Uterus (tissue), 4 donors: ENCODE data around the gene TBL2. TPM values are rescaled to one million over a fixed set of nuclear protein-coding genes. Genes with fewer than 3 reads are reported as not detected.
A peak's percentile ranks its signal among the peaks of the same experiment; 100 is the strongest.

Source experiments
- DNase-seq, 2 donors: peaks; one replicate each; pipeline ENCODE4 v3.0.0-alpha.2; 2019 to 2020
- H3K27ac ChIP-seq, 2 donors: fragments of 200-600 bp; sonication (generic); 1 replicate in 1 of 2; 2 replicates in 1 of 2; pipeline ENCODE4 v1.5.1; 2016 to 2018
- H3K27me3 ChIP-seq, 2 donors: fragments of 200-600 bp; sonication (generic); one replicate each; pipeline ENCODE4 v1.5.1; 2018 to 2019; ENCODE audit warnings: control low read depth in 1 of 2
- H3K36me3 ChIP-seq, 2 donors: fragments of 200-600 bp; sonication (generic); one replicate each; pipeline ENCODE4 v1.5.1; 2019; ENCODE audit warnings: control low read depth in 1 of 2
- H3K4me1 ChIP-seq, 2 donors: fragments of 200-600 bp; sonication (generic); one replicate each; pipeline ENCODE4 v1.5.1; 2018 to 2019; ENCODE audit warnings: control low read depth in 1 of 2
- H3K4me3 ChIP-seq, 2 donors: fragments of 200-600 bp; sonication (generic); 1 replicate in 1 of 2; 2 replicates in 1 of 2; pipeline ENCODE4 v1.5.1; 2018 to 2019; ENCODE audit warnings: mild to moderate bottlenecking in 1 of 2
- H3K9me3 ChIP-seq, 2 donors: fragments of 200-600 bp; sonication (generic); one replicate each; pipeline ENCODE4 v1.5.1; 2019; ENCODE audit warnings: control low read depth in 1 of 2
- POLR2A ChIP-seq, 2 donors: fragments of 450-650 bp; IDR thresholded peaks; one replicate each; pipeline ENCODE4 v1.6.1; 2016; ENCODE audit warnings: antibody characterized with exemption in 2 of 2, mild to moderate bottlenecking in 1 of 2, moderate library complexity in 1 of 2
- intact Hi-C: fragments of 100-400 bp; cut with DNase I; formaldehyde crosslinking; loops from one replicate; pipeline ENCODE4 v1.15.1; 2023; ENCODE audit warnings: low total_unique reads
- total RNA-seq, 4 donors: library from RNA; depleted of rRNA in 3 of 4; stranded (reverse); fragments of >200 nt in 3 of 4; gene quantifications; one replicate each; pipeline versions ENCODE4 v1.1.0 to v1.2.4, GENCODE V29; 2014 to 2023
- TF ChIP-seq, protein P1 (sequence below), 4 experiments: fragments of 200-600 bp in 2 of 4; fragments of 450-650 bp in 2 of 4; sonication (generic) in 2 of 4; IDR thresholded peaks; one replicate each; pipeline ENCODE4 v1.5.1; 2016 to 2019; ENCODE audit warnings: antibody characterized with exemption in 4 of 4, mild to moderate bottlenecking in 2 of 4, moderate library complexity in 1 of 4
- donor health status: DM: yes; HTN: yes; CAD: no.

The TBL2 gene, protein sequence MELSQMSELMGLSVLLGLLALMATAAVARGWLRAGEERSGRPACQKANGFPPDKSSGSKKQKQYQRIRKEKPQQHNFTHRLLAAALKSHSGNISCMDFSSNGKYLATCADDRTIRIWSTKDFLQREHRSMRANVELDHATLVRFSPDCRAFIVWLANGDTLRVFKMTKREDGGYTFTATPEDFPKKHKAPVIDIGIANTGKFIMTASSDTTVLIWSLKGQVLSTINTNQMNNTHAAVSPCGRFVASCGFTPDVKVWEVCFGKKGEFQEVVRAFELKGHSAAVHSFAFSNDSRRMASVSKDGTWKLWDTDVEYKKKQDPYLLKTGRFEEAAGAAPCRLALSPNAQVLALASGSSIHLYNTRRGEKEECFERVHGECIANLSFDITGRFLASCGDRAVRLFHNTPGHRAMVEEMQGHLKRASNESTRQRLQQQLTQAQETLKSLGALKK
- total RNA-seq = 100 to 1,000 TPM in 1 of 4 donors, 10 to 100 TPM in 3; 21.5 to 106 (median 50.9) TPM

DNA sequence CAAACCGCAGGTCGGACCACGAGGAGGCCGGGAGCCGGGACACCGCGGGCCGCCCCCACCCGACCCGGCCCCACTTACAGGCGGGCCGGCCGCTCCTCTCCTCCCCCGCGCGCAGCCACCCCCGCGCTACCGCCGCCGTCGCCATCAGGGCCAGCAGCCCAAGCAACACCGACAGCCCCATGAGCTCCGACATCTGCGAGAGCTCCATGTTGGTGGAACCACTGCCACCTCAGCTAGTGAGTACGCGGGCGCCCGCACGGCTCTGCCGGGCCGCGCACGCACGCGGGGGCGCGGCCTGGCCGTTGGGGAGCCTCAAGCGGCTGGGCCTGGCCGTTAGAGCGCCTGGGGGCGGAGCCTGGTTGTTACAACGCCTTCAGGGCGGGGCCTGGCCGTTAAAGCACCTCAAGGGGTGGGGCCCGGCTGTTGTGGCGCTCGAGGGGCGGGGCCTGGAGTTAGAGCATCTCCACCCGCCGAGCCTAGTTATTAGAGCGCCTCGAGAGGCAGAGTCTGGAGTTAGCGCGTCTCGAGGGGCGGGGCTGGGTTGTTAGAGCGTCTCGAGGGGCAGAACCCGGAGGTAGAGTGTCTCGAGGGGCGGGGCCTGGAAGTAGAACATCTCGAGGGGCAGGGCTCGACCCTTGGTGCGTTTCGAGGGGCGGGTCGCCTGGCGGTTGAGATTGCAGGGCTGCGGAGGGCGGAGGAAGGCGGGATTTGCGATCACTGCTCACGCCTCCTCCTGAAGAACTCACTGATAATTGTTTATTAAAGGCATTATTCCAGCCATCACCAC is at the start of gene TBL2:
TBL2 (minus strand) TSS at position 238 of the 787 bp plus-strand sequence; CDS start at position 208, 30 bp downstream.
- H3K36me3 ChIP-seq = no peaks in the 10 kb centered on the region
- intact Hi-C loops = loop anchor here (10.0 kb wide), 1 partner anchor 54 kb away; the partner anchor contains the start of gene BAZ1B
- peaks cover 0 to 4% of the 10 kb centered on the region in 2 donors for H3K4me1 ChIP-seq
- DNase-seq = peak; percentile 99
- H3K27me3 ChIP-seq = no peaks in the 10 kb centered on the region
- TF ChIP-seq POLR2A (IDR thresholded peaks at IDR 0.05) = peak; percentile 89 to 93
- TF ChIP-seq, protein P1, sequence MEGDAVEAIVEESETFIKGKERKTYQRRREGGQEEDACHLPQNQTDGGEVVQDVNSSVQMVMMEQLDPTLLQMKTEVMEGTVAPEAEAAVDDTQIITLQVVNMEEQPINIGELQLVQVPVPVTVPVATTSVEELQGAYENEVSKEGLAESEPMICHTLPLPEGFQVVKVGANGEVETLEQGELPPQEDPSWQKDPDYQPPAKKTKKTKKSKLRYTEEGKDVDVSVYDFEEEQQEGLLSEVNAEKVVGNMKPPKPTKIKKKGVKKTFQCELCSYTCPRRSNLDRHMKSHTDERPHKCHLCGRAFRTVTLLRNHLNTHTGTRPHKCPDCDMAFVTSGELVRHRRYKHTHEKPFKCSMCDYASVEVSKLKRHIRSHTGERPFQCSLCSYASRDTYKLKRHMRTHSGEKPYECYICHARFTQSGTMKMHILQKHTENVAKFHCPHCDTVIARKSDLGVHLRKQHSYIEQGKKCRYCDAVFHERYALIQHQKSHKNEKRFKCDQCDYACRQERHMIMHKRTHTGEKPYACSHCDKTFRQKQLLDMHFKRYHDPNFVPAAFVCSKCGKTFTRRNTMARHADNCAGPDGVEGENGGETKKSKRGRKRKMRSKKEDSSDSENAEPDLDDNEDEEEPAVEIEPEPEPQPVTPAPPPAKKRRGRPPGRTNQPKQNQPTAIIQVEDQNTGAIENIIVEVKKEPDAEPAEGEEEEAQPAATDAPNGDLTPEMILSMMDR (IDR thresholded peaks at IDR 0.05) = peak in 3 of 4 experiments; percentile 14 to 17 (median 17)
- H3K9me3 ChIP-seq = no peaks in the 10 kb centered on the region
- peak within 1 kb of the TSS; percentile 74 to 96 for H3K4me3 ChIP-seq
- H3K27ac ChIP-seq = peak within 1 kb of the TSS; percentile 80 to 95

DNA sequence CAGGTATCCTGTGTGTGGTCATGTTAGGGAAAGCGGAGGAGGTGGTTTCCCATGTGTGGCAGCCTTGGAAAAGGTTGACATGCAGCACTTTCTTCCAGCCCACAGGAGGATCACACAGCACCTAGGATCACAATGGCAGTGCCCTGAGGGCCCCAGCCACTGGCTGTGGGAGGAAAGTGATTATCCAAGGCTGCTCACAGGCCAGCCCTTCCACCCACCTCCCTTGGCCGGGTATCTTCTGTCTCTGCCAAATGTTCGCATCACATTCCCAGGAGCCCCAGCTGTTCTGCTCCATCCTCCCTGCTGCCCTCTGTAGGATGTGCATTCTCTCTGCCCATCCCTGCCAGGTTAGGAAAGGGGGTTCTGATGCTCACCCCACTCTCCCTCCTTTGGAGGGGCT is 48.4 kb upstream of the TBL2 start:
- H3K4me1 ChIP-seq = peaks cover 0 to 7% of the 10 kb centered on the region in 2 donors
- DNase-seq = no peak

DNA sequence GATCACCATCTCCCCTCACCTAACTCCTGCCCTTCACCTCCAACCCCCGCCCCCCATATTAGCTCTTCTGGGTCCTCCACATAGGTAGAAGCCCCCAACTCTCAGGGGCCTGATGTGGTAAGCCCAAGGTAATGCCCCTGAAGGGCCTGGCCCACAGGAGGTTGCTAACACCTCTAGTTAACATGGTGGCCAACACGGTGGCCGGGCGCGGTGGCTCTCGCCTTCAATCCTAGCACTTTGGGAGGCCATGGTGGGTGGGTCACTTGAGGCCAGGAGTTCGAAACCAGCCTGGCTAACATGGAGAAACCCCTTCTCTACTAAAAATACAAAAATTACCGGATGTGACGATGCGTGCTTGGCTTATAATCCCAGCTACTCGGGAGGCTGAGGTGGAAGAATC is 46.9 kb upstream of the TBL2 start:
- no peak for DNase-seq
- H3K36me3 ChIP-seq = no peaks in the 10 kb centered on the region
- peaks cover 0 to 7% of the 10 kb centered on the region in 2 donors for H3K4me1 ChIP-seq
- no peak overlapping the region for H3K4me3 ChIP-seq
- no peak overlapping the region for H3K27ac ChIP-seq
- intact Hi-C loops = no loop called here
- no peaks in the 10 kb centered on the region for H3K9me3 ChIP-seq
- no peak for TF ChIP-seq POLR2A (IDR thresholded peaks at IDR 0.05)
- TF ChIP-seq, protein P1 (IDR thresholded peaks at IDR 0.05) = no peak
- peaks cover 18 to 24% of the 10 kb centered on the region in 2 donors for H3K27me3 ChIP-seq

More for the DNA sequence above, 48.4 kb upstream of the TBL2 start:
- H3K9me3 ChIP-seq = no peaks in the 10 kb centered on the region
- H3K27me3 ChIP-seq = peaks cover 18 to 24% of the 10 kb centered on the region in 2 donors
- intact Hi-C loops = no loop called here
- TF ChIP-seq POLR2A (IDR thresholded peaks at IDR 0.05) = no peak
- TF ChIP-seq, protein P1 (IDR thresholded peaks at IDR 0.05) = no peak
- H3K4me3 ChIP-seq = no peak overlapping the region
- no peak overlapping the region for H3K27ac ChIP-seq
- H3K36me3 ChIP-seq = no peaks in the 10 kb centered on the region

DNA sequence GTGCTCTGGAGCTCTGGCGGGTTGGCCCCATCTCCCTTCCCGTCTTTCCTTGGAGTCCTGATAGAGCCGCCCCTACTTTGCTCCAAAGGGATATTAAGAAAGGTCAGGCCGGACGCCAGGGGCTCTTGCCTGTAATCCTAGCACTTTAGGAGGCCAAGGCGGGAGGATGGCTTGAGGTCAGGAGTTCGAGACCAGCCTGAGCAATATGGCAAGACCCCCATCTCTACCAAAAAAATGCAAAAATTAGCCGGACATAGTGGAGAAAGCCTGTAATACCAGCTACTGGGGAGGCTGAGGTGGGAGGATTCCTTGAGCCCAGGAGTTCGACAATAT is 46.3 kb upstream of the TBL2 start:
- H3K9me3 ChIP-seq = no peaks in the 10 kb centered on the region
- no peak overlapping the region for H3K27ac ChIP-seq
- peaks cover 18 to 24% of the 10 kb centered on the region in 2 donors for H3K27me3 ChIP-seq
- H3K36me3 ChIP-seq = no peaks in the 10 kb centered on the region
- peaks cover 0 to 7% of the 10 kb centered on the region in 2 donors for H3K4me1 ChIP-seq
- H3K4me3 ChIP-seq = no peak overlapping the region
- intact Hi-C loops = no loop called here
- TF ChIP-seq, protein P1 (IDR thresholded peaks at IDR 0.05) = no peak
- no peak for TF ChIP-seq POLR2A (IDR thresholded peaks at IDR 0.05)
- no peak for DNase-seq
